SJSA1 (cell line): ENCODE data around the gene NUP62. TPM values are rescaled to one million over a fixed set of nuclear protein-coding genes. Genes with fewer than 3 reads are reported as not detected.
A peak's percentile ranks its signal among the peaks of the same experiment; 100 is the strongest.

Experiments
- DNase-seq, 2 experiments: peaks; one replicate each; pipeline ENCODE4 v3.0.0-alpha.2; 2015 to 2020; ENCODE audit warnings: low spot score in 2 of 2, low read depth in 1 of 2
- H3K27ac ChIP-seq: fragments of 250-450 bp; sonication (Bioruptor Pico); 2 replicates; pipeline ENCODE4 v1.5.1; 2020; ENCODE audit warnings: mild to moderate bottlenecking, moderate library complexity
- H3K27me3 ChIP-seq: fragments of 250-450 bp; sonication (Bioruptor Pico); replicated peaks from 2 replicates; pipeline ENCODE4 v1.5.1; 2020; ENCODE audit warnings: mild to moderate bottlenecking, moderate library complexity
- H3K36me3 ChIP-seq: fragments of 250-450 bp; sonication (Bioruptor Pico); 2 replicates; pipeline ENCODE4 v1.5.1; 2020; ENCODE audit warnings: mild to moderate bottlenecking
- H3K4me1 ChIP-seq: fragments of 250-450 bp; sonication (Bioruptor Pico); replicated peaks from 2 replicates; pipeline ENCODE4 v1.6.1; 2021; ENCODE audit warnings: mild to moderate bottlenecking
- H3K4me3 ChIP-seq: fragments of 250-450 bp; sonication (Bioruptor Pico); 2 replicates; pipeline ENCODE4 v1.5.1; 2020; ENCODE audit warnings: mild to moderate bottlenecking
- H3K9me3 ChIP-seq: fragments of 250-450 bp; sonication (Bioruptor Pico); replicated peaks from 2 replicates; pipeline ENCODE4 v1.5.1; 2020; ENCODE audit warnings: mild to moderate bottlenecking
- total RNA-seq: library from RNA; depleted of rRNA; stranded (reverse); fragments of >200 nt; shearing (Covaris generic); gene quantifications from 2 replicates; pipeline ENCODE4 v1.2.3, GENCODE V29; 2014

Gene NUP62
- total RNA-seq, 1 experiment from 2014 or later, result 80.3 TPM

DNA sequence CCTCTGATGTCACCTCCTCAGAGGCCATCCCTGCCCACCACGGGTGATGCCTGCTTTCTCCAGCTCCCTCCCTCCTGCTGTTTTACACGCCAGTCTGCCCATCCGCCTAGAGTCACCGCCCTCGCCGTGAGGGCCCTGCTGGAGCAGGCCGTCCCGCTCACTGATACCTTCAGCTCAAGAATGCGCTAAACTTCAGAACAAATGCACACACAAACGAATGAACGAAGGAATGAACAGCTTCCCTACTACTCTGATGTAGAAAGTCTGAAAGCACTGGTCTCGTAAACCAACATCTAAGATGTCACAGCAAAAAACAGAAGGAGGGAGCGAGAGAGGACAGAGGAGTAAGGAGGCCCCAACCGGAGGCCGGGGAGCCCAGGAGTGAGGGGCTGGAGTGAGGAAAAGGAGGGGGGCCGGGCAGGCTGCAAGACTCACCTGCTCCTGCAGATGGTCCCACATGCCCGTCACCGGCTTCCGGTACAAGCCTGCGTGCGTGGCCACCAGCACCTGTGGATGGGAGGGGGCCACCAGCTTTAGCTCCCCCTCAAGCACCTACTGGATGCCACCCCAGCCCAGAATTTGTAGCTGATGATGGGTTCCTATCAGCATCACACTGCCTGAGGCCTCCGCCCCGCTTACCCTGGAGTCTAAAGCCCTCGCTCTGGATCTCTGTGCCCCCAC is 65.9 kb downstream of the NUP62 start:
- DNase-seq, result no peak
- Histone ChIP-seq H3K27ac (no peak overlapping the region), H3K4me1 (peaks cover 38% of the 10 kb centered on the region), H3K36me3 (peaks cover 63% of the 10 kb centered on the region), H3K27me3 (no peaks in the 10 kb centered on the region), H3K9me3 (no peaks in the 10 kb centered on the region), H3K4me3 (no peak overlapping the region)

- no peaks in the 10 kb centered on the region for H3K27me3 ChIP-seq
- H3K36me3 ChIP-seq, result peaks cover 71% of the 10 kb centered on the region
- peaks cover 42% of the 10 kb centered on the region for H3K4me1 ChIP-seq
- no peak for DNase-seq
- H3K9me3 ChIP-seq, result no peaks in the 10 kb centered on the region
- H3K4me3 ChIP-seq, result no peak overlapping the region
- H3K27ac ChIP-seq, result no peak overlapping the region
Observed at GRCh38 chr19:49862391-49863253, 66.7 kb downstream of the NUP62 start.

GRCh38 chr19:49861541-49862378 is 67.5 kb downstream of the NUP62 start:
- Histone ChIP-seq H3K4me3 (no peak overlapping the region), H3K4me1 (peaks cover 40% of the 10 kb centered on the region), H3K27ac (no peak overlapping the region), H3K9me3 (no peaks in the 10 kb centered on the region), H3K27me3 (no peaks in the 10 kb centered on the region), H3K36me3 (peaks cover 79% of the 10 kb centered on the region)
- DNase-seq, result no peak

DNA sequence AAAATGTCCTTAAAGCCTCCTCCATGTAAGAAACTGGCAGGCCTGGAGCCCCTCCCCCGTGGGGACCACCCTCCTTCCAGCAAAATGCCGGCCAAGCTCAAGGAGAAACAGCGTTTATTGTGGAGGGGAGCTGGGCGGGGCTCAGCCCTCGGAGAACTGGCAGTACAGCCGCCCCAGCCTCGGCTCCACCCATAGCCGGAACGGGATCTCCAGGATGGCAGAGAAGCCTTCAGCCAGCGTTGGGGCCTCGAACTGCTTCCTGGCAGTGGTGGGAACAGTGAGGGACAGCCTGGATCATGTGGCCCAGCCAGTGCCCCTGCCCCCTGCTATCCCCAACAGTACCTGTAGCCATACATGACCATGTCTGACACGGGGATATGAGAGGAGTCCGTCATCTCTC is 68.2 kb downstream of the NUP62 start:
- Histone ChIP-seq H3K36me3 (peaks cover 84% of the 10 kb centered on the region), H3K9me3 (no peaks in the 10 kb centered on the region), H3K4me3 (no peak overlapping the region), H3K27me3 (no peaks in the 10 kb centered on the region), H3K27ac (no peak overlapping the region), H3K4me1 (peaks cover 34% of the 10 kb centered on the region)
- no peak for DNase-seq

DNA sequence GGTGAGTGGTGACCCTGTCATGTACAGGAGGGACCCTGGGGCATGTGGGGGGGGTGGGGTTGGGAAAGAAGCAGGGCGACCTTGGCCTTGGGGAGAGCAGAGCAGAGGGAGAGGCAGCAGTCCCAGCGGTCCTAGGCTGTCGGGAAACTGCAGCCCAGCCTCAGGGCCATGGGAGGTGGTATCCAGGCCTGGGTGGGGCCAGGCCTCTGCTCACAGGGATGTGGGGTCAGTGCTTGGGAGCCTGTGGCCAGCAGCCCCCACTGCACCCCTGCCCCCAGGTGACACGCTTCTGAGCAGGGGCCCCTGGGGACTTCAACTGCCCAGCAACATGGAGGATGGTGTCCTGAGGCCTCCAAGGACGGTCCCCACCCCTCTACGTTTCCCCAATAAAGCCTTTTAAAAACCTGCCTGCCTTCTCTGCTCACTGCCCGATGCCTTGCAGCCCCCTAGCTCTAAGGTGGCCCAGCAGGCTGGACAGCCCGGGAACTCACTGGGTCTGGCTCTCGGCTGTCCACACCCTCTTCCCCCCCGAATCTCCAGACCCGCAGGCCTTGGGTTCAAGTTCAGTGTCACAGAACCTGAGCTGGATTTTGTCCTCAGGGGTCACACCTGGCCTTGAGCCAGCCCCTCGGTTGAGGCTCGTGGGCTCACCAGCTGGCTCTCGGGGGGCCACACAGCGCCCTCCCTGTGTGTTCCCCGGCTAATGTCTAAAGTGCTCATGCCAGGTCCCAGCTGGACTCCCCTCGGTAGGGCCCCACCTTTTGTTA is 68.8 kb downstream of the NUP62 start:
- Histone ChIP-seq H3K36me3 (peaks cover 90% of the 10 kb centered on the region), H3K27me3 (no peaks in the 10 kb centered on the region), H3K27ac (peak overlapping the region; percentile 62; the same call in 1 of the 2 replicates), H3K4me1 (peaks cover 29% of the 10 kb centered on the region), H3K9me3 (no peaks in the 10 kb centered on the region), H3K4me3 (no peak overlapping the region)
- DNase-seq, result no peak

DNA sequence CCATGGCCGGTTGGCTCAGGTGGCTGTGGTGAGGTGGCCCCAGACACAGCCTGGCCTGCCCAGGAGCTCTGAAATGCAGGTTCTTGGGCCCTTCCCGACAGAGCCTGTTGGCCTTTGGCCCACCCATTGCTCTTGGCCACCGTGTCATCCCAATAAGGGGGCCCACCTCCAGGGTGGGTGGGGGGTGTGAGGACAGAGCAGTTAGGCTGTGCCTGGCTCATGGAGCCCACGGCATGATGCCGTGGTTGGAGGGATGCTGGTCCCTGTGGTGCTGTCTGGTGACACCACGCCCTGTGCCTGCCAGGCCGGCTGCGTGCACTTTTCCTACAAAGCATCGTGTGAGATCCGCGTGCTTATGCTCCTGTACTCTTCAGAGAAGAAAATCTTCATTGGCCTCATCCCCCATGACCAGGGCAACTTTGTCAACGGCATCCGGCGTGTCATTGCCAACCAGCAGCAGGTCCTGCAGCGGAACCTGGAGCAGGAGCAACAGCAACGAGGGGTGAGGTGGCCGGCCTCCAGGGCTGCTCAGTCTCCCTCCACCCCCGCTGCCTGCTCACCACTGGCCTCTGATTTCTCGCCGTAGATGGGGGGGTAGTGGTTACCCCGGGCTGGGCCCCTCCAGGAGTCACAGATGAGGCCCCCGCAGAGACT is 69.5 kb downstream of the NUP62 start:
- no peak for DNase-seq
- Histone ChIP-seq H3K27ac (peak overlapping the region; percentile 62), H3K4me3 (no peak overlapping the region), H3K4me1 (peaks cover 26% of the 10 kb centered on the region), H3K36me3 (peaks cover 93% of the 10 kb centered on the region), H3K9me3 (no peaks in the 10 kb centered on the region), H3K27me3 (no peaks in the 10 kb centered on the region)

DNA sequence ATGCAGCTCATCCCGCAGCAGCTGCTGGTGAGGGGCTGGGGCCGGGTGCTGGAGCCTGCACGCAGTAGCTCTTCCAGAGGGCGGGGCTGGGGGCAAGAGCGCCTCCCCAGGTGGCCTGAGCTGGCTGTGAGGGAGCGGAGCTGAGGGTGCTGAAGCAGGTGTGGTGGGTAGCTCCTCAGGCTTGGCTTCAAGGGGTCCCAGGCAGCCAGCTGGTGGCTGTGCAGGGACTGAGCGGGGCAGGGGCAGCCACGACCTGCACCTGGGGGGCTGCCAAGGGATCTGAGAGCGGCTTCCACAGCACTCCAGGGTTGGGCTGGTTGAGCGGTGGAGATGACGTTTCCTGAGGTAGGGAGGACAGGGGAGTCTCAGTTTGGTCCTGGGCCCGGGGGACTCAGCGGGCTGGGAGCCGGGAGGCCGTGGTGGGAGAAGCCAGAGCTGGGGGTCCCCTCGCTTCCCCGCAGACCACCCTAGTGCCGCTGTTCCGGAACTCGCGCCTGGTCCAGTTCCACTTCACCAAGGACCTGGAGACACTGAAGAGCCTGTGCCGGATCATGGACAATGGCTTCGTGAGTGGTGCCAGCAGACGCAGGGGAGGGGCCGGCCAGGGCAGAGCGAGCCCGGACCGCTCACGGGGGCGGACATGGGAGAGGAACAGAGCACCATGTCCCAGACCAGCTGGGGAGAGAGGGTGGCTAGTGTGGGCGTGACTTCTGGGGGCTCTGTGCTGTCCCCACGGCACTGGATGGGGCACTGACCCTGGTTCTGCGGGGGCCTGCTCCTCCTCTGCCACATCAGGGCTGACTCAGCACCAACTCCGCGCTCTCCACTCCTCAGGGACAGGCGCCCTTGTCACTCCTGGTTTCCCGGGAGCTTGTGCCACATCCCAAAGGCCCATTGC is 71.0 kb downstream of the NUP62 start:
- Histone ChIP-seq H3K4me3 (no peak overlapping the region), H3K27me3 (no peaks in the 10 kb centered on the region), H3K27ac (peak overlapping the region; percentile 62), H3K36me3 (peaks cover 89% of the 10 kb centered on the region), H3K9me3 (no peaks in the 10 kb centered on the region), H3K4me1 (peaks cover 32% of the 10 kb centered on the region)
- no peak for DNase-seq

DNA sequence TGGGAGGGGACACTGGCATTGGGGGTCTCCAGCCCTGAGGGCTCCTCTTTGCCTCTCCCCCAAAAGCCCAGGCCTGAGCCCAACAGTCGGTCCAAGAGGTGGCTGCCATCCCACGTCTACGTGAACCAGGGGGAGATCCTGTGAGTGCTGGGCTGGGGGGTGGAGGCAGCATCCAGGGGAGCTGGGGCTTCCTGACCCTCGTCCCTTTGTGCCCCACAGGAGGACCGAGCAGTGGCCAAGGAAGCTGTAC is 71.5 kb downstream of the NUP62 start:
- Histone ChIP-seq H3K27me3 (no peaks in the 10 kb centered on the region), H3K36me3 (peaks cover 83% of the 10 kb centered on the region), H3K27ac (no peak overlapping the region), H3K4me1 (peaks cover 35% of the 10 kb centered on the region), H3K4me3 (no peak overlapping the region), H3K9me3 (no peaks in the 10 kb centered on the region)
- DNase-seq, result no peak

DNA sequence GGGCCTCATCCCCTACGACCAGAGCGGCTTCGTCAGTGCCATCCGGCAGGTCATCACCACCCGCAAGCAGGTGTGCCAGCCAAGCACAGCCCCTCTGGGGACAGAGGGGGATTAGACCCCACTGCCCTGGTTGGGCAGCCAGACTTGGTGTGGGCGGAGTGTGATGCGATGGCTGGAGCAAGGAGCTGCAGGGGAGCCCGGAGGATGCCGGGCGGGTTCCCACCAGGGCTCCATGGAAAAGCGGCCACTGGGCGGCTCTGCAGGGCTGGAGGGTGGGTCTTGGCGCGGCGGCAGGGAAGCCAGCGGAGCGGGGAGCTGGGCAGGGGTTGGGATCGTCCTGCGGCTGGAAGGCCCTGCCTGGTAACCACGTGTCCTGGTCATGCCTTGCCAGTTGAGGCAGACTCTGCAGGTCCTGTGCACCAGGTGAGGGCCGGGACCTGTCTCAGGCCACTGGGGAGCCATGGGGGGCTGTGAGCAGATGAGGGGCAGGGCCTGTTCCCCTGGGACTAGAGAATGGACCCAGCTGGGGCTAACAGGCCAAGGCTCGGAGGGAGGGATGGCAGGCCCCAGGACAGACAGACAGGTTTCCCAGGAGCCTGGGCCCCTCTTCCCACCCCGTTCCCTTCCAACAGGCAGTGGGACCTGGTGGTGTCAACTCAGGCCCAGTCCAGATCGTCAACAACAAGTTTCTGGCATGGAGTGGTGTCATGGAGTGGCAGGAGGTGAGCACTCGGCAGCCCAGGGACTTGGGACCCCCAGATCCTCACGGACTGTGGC is 72.1 kb downstream of the NUP62 start:
- H3K9me3 ChIP-seq, result no peaks in the 10 kb centered on the region
- H3K27me3 ChIP-seq, result no peaks in the 10 kb centered on the region
- no peak overlapping the region for H3K27ac ChIP-seq
- peaks cover 40% of the 10 kb centered on the region for H3K4me1 ChIP-seq
- H3K4me3 ChIP-seq, result no peak overlapping the region
- H3K36me3 ChIP-seq, result peaks cover 78% of the 10 kb centered on the region
- no peak for DNase-seq
